A673 (cell line): ENCODE measurements around the gene KLLN.

Source experiments
- EZH2 ChIP-seq: fragments of 200-600 bp; sonication (generic); IDR thresholded peaks from 2 replicates; pipeline ENCODE4 v1.6.1; 2017; ENCODE audit warnings: borderline replicate concordance, low read depth, mild to moderate bottlenecking, mixed read lengths, antibody characterized with exemption, low read length; ENCODE audit not compliant: poor library complexity, severe bottlenecking
- TF ChIP-seq, protein P1 (sequence below): fragments of 300-800, 200-600 bp; sonication (generic); conservative IDR thresholded peaks from 2 replicates; pipeline ENCODE4 v1.5.1; 2017; ENCODE audit warnings: low read depth, mild to moderate bottlenecking, antibody characterized with exemption, low read length, moderate library complexity, mixed read lengths

DNA sequence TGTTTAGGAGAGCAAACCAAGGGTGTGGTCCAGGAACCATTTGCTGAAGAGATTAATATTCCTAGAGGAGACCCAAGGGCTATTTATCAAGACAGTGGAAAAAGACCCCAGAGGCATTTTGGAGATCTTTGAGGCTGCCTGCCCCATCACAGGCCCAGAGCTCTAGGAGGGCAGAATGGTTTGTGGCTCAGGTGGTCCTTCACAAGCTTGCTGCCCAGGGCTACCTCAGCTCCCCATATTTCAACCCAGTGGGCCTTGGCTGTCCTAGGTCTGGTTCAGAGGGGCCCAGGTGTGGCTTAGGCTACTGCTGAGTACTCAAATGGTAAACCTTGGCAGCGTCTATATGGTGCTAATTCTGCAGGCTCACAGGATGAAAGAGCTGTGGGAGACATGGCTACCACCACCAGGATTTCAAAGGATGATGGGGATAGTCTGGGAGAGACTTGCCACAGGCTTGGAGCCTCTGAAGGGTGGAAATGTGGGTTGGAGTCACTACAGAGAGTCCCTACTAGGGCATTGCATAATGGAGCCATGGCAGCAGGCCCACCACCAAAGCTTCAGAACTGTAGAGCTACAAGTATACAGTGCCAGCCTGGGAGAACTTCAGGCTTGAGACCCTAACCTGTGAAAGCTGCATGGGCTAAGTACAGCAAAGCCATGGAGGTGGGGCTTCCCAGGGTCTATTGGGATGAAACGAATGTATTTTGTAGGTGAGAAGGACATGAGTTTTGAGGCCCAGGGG, 24.4 kb upstream of the KLLN start:
- TF ChIP-seq, protein P1, sequence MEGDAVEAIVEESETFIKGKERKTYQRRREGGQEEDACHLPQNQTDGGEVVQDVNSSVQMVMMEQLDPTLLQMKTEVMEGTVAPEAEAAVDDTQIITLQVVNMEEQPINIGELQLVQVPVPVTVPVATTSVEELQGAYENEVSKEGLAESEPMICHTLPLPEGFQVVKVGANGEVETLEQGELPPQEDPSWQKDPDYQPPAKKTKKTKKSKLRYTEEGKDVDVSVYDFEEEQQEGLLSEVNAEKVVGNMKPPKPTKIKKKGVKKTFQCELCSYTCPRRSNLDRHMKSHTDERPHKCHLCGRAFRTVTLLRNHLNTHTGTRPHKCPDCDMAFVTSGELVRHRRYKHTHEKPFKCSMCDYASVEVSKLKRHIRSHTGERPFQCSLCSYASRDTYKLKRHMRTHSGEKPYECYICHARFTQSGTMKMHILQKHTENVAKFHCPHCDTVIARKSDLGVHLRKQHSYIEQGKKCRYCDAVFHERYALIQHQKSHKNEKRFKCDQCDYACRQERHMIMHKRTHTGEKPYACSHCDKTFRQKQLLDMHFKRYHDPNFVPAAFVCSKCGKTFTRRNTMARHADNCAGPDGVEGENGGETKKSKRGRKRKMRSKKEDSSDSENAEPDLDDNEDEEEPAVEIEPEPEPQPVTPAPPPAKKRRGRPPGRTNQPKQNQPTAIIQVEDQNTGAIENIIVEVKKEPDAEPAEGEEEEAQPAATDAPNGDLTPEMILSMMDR = no peak
- TF ChIP-seq EZH2 = no peak
